Measurements from ENCODE around the gene CDC73. TPM values are rescaled to one million over a fixed set of nuclear protein-coding genes. Genes with fewer than 3 reads are reported as not detected.

The CDC73 gene
- total and polyA plus RNA-seq, 2 donors (not counting 3 experiments of a cell fraction or from before 2014, with no cell fraction given) = 9.9 to 55.8 TPM

DNA sequence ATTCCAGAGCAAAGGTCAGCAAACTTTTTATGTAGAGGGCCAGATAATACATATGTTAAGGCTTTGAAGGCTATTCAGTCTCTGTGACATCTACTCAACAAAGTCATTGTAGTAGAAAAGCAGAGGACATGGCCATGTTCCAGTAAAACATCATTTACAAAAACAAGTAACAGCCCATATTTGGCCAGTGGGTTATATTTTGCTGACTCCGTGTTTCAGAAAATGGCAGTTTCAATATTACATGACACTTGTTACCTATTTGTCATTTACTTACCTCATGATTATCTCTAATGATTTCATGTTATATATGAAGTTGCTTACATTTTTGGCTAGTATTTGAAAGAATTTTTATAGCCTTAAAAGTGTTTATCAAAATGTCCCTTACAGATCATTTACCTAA, 182.0 kb downstream of the CDC73 start:
- Histone ChIP-seq H2AFZ (ENCODE audit: low read depth, low read length) (no peak overlapping the region), H3K27ac (ENCODE audit: insufficient read depth, low read depth, low read length) (no peak overlapping the region), H3K36me3 (ENCODE audit: control insufficient read depth in 2 of 2, extremely low read depth in 1 of 2, insufficient read depth in 2 of 2, low read length in 2 of 2) (no peaks in the 10 kb centered on the region), H3K9me3 (replicated peaks; ENCODE audit: control insufficient read depth, insufficient read depth, low read length) (no peaks in the 10 kb centered on the region), H3K4me1 (ENCODE audit: control insufficient read depth, extremely low read depth, insufficient read depth, low read length) (no peaks in the 10 kb centered on the region), H3K4me2 (ENCODE audit: insufficient read depth, low read length) (no peak overlapping the region), H3K4me3 (replicated peaks in 1 of 3; ENCODE audit: insufficient read depth in 1 of 3, low read depth in 1 of 3, low read length in 3 of 3) (no peak overlapping the region), H3K27me3 (ENCODE audit: control insufficient read depth in 2 of 2, insufficient read depth in 2 of 2, low read length in 2 of 2) (no peaks in the 10 kb centered on the region), H3K9ac (replicated peaks; ENCODE audit: extremely low read depth, insufficient read depth, low read length) (no peak overlapping the region), H3K79me2 (ENCODE audit: control insufficient read depth, insufficient read depth, low read length) (no peaks in the 10 kb centered on the region), H4K20me1 (replicated peaks; ENCODE audit: control insufficient read depth, extremely low read depth, insufficient read depth, low read length) (no peaks in the 10 kb centered on the region), H3K9me1 (replicated peaks; ENCODE audit: control insufficient read depth, extremely low read depth, insufficient read depth, low read length) (no peaks in the 10 kb centered on the region)
- TF ChIP-seq MAX (IDR thresholded peaks at IDR 0.05; ENCODE audit: insufficient read depth, insufficient read length) (no peak), FOS (IDR thresholded peaks at IDR 0.05; ENCODE audit: borderline replicate concordance, insufficient read depth, low read length) (no peak), POLR2AphosphoS5 (IDR thresholded peaks at IDR 0.05; ENCODE audit: insufficient read depth, low read depth, low read length) (no peak), MYC (IDR thresholded peaks at IDR 0.05; ENCODE audit: low read depth, low read length) (no peak), CTCF (IDR thresholded peaks at IDR 0.05; ENCODE audit: extremely low read depth in 1 of 2, insufficient read depth in 1 of 2, low read depth in 1 of 2, low read length in 2 of 2) (no peak)
- DNase-seq (ENCODE audit: low read depth, low spot score) = no peak
- intact Hi-C loops (cut with micrococcal nuclease) = no loop called here
- dilution Hi-C loops (cut with MboI; ENCODE audit: extremely low pct_ligation_motif_present, low sequenced_read_pairs) = no loop called here
- no TSS peak for BruUV-seq (replicated peaks)
- POLR2A ChIA-PET = no interaction called here
- FAIRE-seq = no peak
- CTCF ChIA-PET = no interaction called here

MicroRNAs within 50 kb of the gene (microRNA counts, 767-probe panel; counts per million panel counts)
- microRNA hsa-miR-1278 = 723 counts per million, percentile 96 among the panel's probes with 10 or more counts

Small RNA genes within 50 kb of the gene (microRNA-seq; reads per million reads assigned to microRNA genes)
- gene MIR1278 (ENCODE audit: borderline number of aligned reads, borderline replicate concordance) = not detected

Small RNA genes within 50 kb of the gene (small RNA-seq; reads per million reads assigned to genes)
- not detected for gene MIR1278 (ENCODE audit: insufficient read depth, insufficient read length, low read depth, low replicate concordance)

Other genes with a start within 250 kb of the CDC73 start
- gene UCHL5, start 62.7 kb upstream of the CDC73 start, total RNA-seq = 45.6 and 50.8 TPM in 2 replicates
- 6.7 and 9.8 TPM in 2 replicates for gene UCHL5, start 62.7 kb upstream of the CDC73 start, polyA plus RNA-seq
- 60.3 and 61.8 TPM in 2 replicates for gene RO60, start 62.4 kb upstream of the CDC73 start, total RNA-seq
- 10.9 and 11.1 TPM in 2 replicates for gene RO60, start 62.4 kb upstream of the CDC73 start, polyA plus RNA-seq
- gene GLRX2, start 16.6 kb upstream of the CDC73 start, total RNA-seq = 21.5 and 22.2 TPM in 2 replicates
- 8.1 and 13.1 TPM in 2 replicates for gene GLRX2, start 16.6 kb upstream of the CDC73 start, polyA plus RNA-seq
- not detected in 2 replicates for gene B3GALT2, start 64.6 kb downstream of the CDC73 start, total RNA-seq
- gene B3GALT2, start 64.6 kb downstream of the CDC73 start, polyA plus RNA-seq = not detected in 2 replicates